B cell (primary cell): ENCODE measurements around the gene FHL1. TPM values are rescaled to one million over a fixed set of nuclear protein-coding genes. Genes with fewer than 3 reads are reported as not detected.

Source experiments
- ATAC-seq: fragments of 200-7000 bp; cut with Tn5 transposase; one replicate; pipeline ENCODE4 v1.10.0; 2021; ENCODE audit warnings: low read depth, mild to moderate bottlenecking, moderate number of reproducible peaks, moderate library complexity
- CTCF ChIA-PET: fragments of 350-600 bp; sonication (Branson Sonifier 250); formaldehyde crosslinking; loops from one replicate; lab custom pipeline; 2021; ENCODE audit warnings: antibody characterized with exemption, inconsistent platforms; lab: Charles Lee
- POLR2A ChIA-PET: fragments of 350-600 bp; sonication (Branson Sonifier 250); formaldehyde crosslinking; loops from one replicate; lab custom pipeline; 2021; ENCODE audit warnings: antibody characterized with exemption; lab: Charles Lee
- DNase-seq: peaks from one replicate; pipeline ENCODE4 v3.0.0; 2013
- H2AFZ ChIP-seq: 2 replicates; pipeline ENCODE4 v1.6.1; 2012; ENCODE audit warnings: mild to moderate bottlenecking, low read depth, low read length; ENCODE audit not compliant: insufficient read depth, poor library complexity, severe bottlenecking
- H3K27ac ChIP-seq, 2 donors: 1 replicate in 1 of 2; 2 replicates in 1 of 2; pipeline ENCODE4 v1.5.1; 2012 to 2013; ENCODE audit warnings: low read length in 2 of 2, mild to moderate bottlenecking in 2 of 2, moderate library complexity in 1 of 2
- H3K27me3 ChIP-seq, 4 experiments: fragments of 200-600 bp in 1 of 4; sonication (generic) in 1 of 4; replicated peaks in 1 of 4; 1 replicate in 2 of 4; 2 replicates in 2 of 4; pipeline versions ENCODE4 v1.6.1 to v1.7.0; 2013 to 2016; ENCODE audit warnings: low read length in 3 of 4, mild to moderate bottlenecking in 2 of 4, mixed read lengths in 1 of 4, moderate library complexity in 1 of 4; ENCODE audit not compliant: insufficient read depth in 4 of 4, control insufficient read depth in 3 of 4; ENCODE audit errors: control extremely low read depth in 1 of 4
- H3K36me3 ChIP-seq, 2 experiments: replicated peaks in 1 of 2; 1 replicate in 1 of 2; 2 replicates in 1 of 2; pipeline versions ENCODE4 v1.6.1 to v1.7.1; 2013; ENCODE audit warnings: low read length in 1 of 2; ENCODE audit not compliant: insufficient read depth in 2 of 2, control insufficient read depth in 1 of 2; ENCODE audit errors: control extremely low read depth in 1 of 2, extremely low read depth in 1 of 2
- H3K4me1 ChIP-seq, 2 donors: fragments of 200-600 bp in 1 of 2; sonication (generic) in 1 of 2; 1 replicate in 1 of 2; 2 replicates in 1 of 2; pipeline versions ENCODE4 v1.5.1 to v1.6.1; 2013 to 2017; ENCODE audit warnings: low read length in 2 of 2; ENCODE audit not compliant: control insufficient read depth in 2 of 2, insufficient read depth in 2 of 2
- H3K4me2 ChIP-seq: replicated peaks from 2 replicates; pipeline ENCODE3; 2012; ENCODE audit warnings: mild to moderate bottlenecking, low read depth, low read length; ENCODE audit not compliant: poor library complexity, severe bottlenecking
- H3K4me3 ChIP-seq, 5 experiments: fragments of 200-600 bp in 1 of 5; sonication (generic) in 1 of 5; 1 replicate in 3 of 5; 2 replicates in 2 of 5; pipeline versions ENCODE4 v1.5.1 to v1.7.0; 2011 to 2016; ENCODE audit warnings: low read length in 4 of 5, mild to moderate bottlenecking in 4 of 5, low read depth in 2 of 5, control low read depth in 1 of 5, moderate library complexity in 1 of 5; ENCODE audit not compliant: insufficient read depth in 1 of 5; ENCODE audit errors: control extremely low read depth in 1 of 5, extremely low read depth in 1 of 5
- H3K79me2 ChIP-seq: fragments of 200-600 bp; sonication (generic); one replicate; pipeline ENCODE4 v1.6.0; 2016; ENCODE audit warnings: low read length; ENCODE audit not compliant: control insufficient read depth, insufficient read depth
- H3K9ac ChIP-seq: fragments of 200-600 bp; sonication (generic); 2 replicates; pipeline ENCODE4 v1.6.1; 2017; ENCODE audit warnings: mild to moderate bottlenecking, low read length, moderate library complexity
- H3K9me3 ChIP-seq, 3 donors: one replicate each; pipeline versions ENCODE4 v1.6.1 to v1.7.1; 2013; ENCODE audit warnings: low read length in 2 of 3; ENCODE audit not compliant: control insufficient read depth in 2 of 3, insufficient read depth in 1 of 3; ENCODE audit errors: control extremely low read depth in 1 of 3
- H4K20me1 ChIP-seq: 2 replicates; pipeline ENCODE4 v1.6.0; 2012; ENCODE audit warnings: mild to moderate bottlenecking, low read length; ENCODE audit not compliant: insufficient read depth, control insufficient read depth, poor library complexity, severe bottlenecking
- H3K27ac Mint-ChIP-seq: one replicate; pipeline ENCODE4 v1.8.0; 2021; ENCODE audit warnings: mixed read lengths
- H3K27me3 Mint-ChIP-seq: one replicate; pipeline ENCODE4 v1.8.0; 2021; ENCODE audit warnings: mixed read lengths
- H3K4me1 Mint-ChIP-seq: one replicate; pipeline ENCODE4 v1.8.0; 2021; ENCODE audit warnings: mixed read lengths
- H3K4me3 Mint-ChIP-seq: one replicate; pipeline ENCODE4 v1.8.0; 2021; ENCODE audit warnings: mixed read lengths
- H3K9me3 Mint-ChIP-seq: one replicate; pipeline ENCODE4 v1.8.0; 2022; ENCODE audit warnings: mixed read lengths; ENCODE audit not compliant: insufficient read depth
- CTCF ChIP-seq: fragments of 200-600 bp; IDR thresholded peaks from one replicate; pipeline ENCODE4 v1.8.0; 2022; ENCODE audit warnings: antibody characterized with exemption, mild to moderate bottlenecking
- EZH2 ChIP-seq: IDR thresholded peaks from 2 replicates; pipeline ENCODE4 v1.6.1; 2012; ENCODE audit warnings: borderline replicate concordance, low read depth, mild to moderate bottlenecking, moderate library complexity, low read length; ENCODE audit not compliant: insufficient read depth, poor library complexity, severe bottlenecking
- WGBS: methylation state at CpG from one replicate; pipeline ENCODE4 v1.1.5; 2013; ENCODE audit warnings: missing lambda C conversion rate; ENCODE audit not compliant: insufficient coverage; 5-methylcytosine and 5-hydroxymethylcytosine counted together
- intact Hi-C: fragments of 100-400 bp; cut with micrococcal nuclease; formaldehyde crosslinking; loops from one replicate; pipeline ENCODE4 v1.10.0; 2022
- polyA plus RNA-seq: library from polyadenylated mRNA; depleted of rRNA; stranded (reverse); fragments of >200 nt; gene quantifications from 2 replicates; pipeline ENCODE4 v1.2.3, GENCODE V29; 2012
- total RNA-seq, 2 donors: library from RNA; stranded (reverse); fragments of 120-200 nt in 1 of 2; gene quantifications; 1 replicate in 1 of 2; 2 replicates in 1 of 2; pipeline versions ENCODE4 v1.2.3 to v1.2.4, GENCODE V29; 2013 to 2022

The FHL1 gene
- total and polyA plus RNA-seq, 2 donors (not counting 1 experiment from before 2014, with no cell fraction given): 6.7 to 8.0 TPM

DNA sequence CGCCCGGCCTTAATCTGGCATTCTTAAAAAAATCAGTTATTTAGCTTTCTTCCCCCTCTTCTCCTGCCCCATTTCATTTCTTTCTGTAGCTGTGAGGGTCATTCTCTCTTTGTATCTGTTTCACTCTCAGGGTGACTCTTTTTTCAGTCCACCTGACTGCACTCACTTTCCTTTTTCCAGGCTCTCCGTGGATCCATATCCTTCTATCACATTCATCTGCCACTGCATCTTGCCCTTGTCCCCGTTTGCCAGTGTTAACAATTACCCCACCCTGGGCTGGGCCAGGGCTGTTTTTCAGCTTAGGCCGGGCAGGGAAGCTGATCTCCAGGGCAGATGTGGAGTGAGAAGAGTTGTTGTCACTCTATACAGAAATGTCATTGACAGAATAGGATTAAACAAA is 7.7 kb downstream of the FHL1 start:
- Mint-ChIP-seq H3K27ac (no peak overlapping the region), H3K9me3 (no peaks in the 10 kb centered on the region), H3K4me1 (peaks cover 11% of the 10 kb centered on the region), H3K27me3 (no peaks in the 10 kb centered on the region), H3K4me3 (no peak overlapping the region)
- Histone ChIP-seq H3K9me3 (no peaks in the 10 kb centered on the region), H3K9ac (no peak overlapping the region), H3K27me3 (no peaks in the 10 kb centered on the region), H4K20me1 (no peaks in the 10 kb centered on the region), H3K36me3 (no peaks in the 10 kb centered on the region), H2AFZ (no peak overlapping the region), H3K4me2 (no peak overlapping the region), H3K79me2 (no peaks in the 10 kb centered on the region), H3K27ac (no peak overlapping the region), H3K4me3 (no peak overlapping the region), H3K4me1 (peaks cover 0 to 7% of the 10 kb centered on the region in 2 donors)
- no peak for ATAC-seq
- ChIA-PET POLR2A (no interaction called here), CTCF (interaction anchor here (0.6 kb wide), 1 partner anchor 19 kb away, joined by 4 read pairs; no protein-coding TSS in a partner anchor)
- no CpG with 5 or more reads among the region's 5 CpGs for WGBS
- DNase-seq: no peak
- TF ChIP-seq EZH2 (no peak), CTCF (no peak)
- intact Hi-C loops: no loop called here

DNA sequence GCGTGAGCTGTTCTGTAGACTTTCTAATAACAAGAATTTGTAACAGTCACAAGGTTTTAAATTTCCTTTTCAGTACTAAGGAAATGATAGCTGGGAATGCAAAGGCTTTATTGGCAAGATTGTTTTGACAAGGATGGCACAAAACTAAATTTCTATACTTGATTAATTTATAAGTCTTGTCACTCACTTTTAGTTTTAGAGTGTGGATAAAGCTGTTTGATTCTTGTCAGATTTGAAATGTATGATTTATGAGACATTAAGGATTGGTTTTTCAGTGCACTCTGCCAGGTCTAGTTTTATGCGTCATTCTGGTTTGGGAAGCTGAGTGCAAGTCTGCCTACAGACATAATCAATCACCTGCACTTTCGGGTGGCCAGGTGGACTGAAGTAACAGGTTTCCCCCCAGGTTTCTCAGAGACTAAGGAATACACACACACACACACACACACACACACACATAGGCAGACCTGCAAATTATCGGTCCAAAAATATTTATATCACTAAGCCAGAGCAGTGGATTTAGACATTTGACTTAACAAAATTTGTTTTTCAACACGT is 9.3 kb downstream of the FHL1 start:
- DNase-seq: no peak
- H3K9ac ChIP-seq: no peak overlapping the region
- H3K79me2 ChIP-seq: no peaks in the 10 kb centered on the region
- ChIA-PET CTCF (interaction anchor here (1.3 to 1.8 kb wide), 2 partner anchors 113 to 128 kb away, joined by 4 to 6 read pairs; no protein-coding TSS in a partner anchor), POLR2A (no interaction called here)
- H3K9me3 ChIP-seq: no peaks in the 10 kb centered on the region
- H3K36me3 ChIP-seq: no peaks in the 10 kb centered on the region
- peaks cover 11% of the 10 kb centered on the region for H3K4me1 Mint-ChIP-seq
- H3K4me3 Mint-ChIP-seq: no peak overlapping the region
- ATAC-seq: no peak
- H3K27ac Mint-ChIP-seq: no peak overlapping the region
- H4K20me1 ChIP-seq: no peaks in the 10 kb centered on the region
- no peaks in the 10 kb centered on the region for H3K27me3 Mint-ChIP-seq
- no peak overlapping the region for H2AFZ ChIP-seq
- intact Hi-C loops: no loop called here
- TF ChIP-seq CTCF (no peak), EZH2 (no peak)
- H3K9me3 Mint-ChIP-seq: no peaks in the 10 kb centered on the region
- H3K4me1 ChIP-seq: peaks cover 0 to 7% of the 10 kb centered on the region in 2 donors
- H3K27me3 ChIP-seq: no peaks in the 10 kb centered on the region
- H3K27ac ChIP-seq: no peak overlapping the region
- peak overlapping the region; percentile 12 for H3K4me2 ChIP-seq
- 50% methylated on average over 1 of the region's 5 CpGs for WGBS
- H3K4me3 ChIP-seq: no peak overlapping the region
